K562 (cell line): Measurements from ENCODE around the gene FAM184B. TPM values are rescaled to one million over a fixed set of nuclear protein-coding genes. Genes with fewer than 3 reads are reported as not detected.

Source experiments
- ASH1L ChIP-seq: fragments of 450-650 bp; IDR thresholded peaks from 2 replicates; pipeline ENCODE4 v1.6.1; 2018; ENCODE audit warnings: borderline replicate concordance, mild to moderate bottlenecking, low read depth; ENCODE audit not compliant: partially characterized antibody
- CBFA2T3 ChIP-seq: fragments of 450-650 bp; IDR thresholded peaks from 2 replicates; pipeline ENCODE4 v1.6.1; 2017
- CUX1 ChIP-seq: fragments of 200-800 bp; sonication (Bioruptor generic); IDR thresholded peaks from 2 replicates; pipeline ENCODE4 v1.6.1; 2016; ENCODE audit warnings: missing genetic modification characterization, missing compliant biosample characterization
- ESRRB ChIP-seq: fragments of 250-450 bp; sonication (Bioruptor Pico); IDR thresholded peaks from 2 replicates; pipeline ENCODE4 v1.5.0; 2020; ENCODE audit warnings: mild to moderate bottlenecking, moderate library complexity, borderline replicate concordance
- ETV1 ChIP-seq: fragments of 450-650 bp; conservative IDR thresholded peaks from 2 replicates; pipeline ENCODE4 v1.6.1; 2016; ENCODE audit warnings: missing genetic modification characterization, control low read depth, low read depth, missing compliant biosample characterization
- ETV5 ChIP-seq: sonication (generic); formaldehyde crosslinking; IDR thresholded peaks from 2 replicates; pipeline ENCODE4 v1.4.0; 2020; ENCODE audit warnings: low read depth, mild to moderate bottlenecking, missing genetic modification reagents
- ETV6 ChIP-seq, 3 experiments: fragments of 150-350 bp in 1 of 3; sonication (generic) in 1 of 3; formaldehyde crosslinking in 1 of 3; IDR thresholded peaks; 2 replicates each; pipeline versions ENCODE4 v1.6.1 to v1.8.0; 2014 to 2022; ENCODE audit warnings: borderline replicate concordance in 2 of 3, low read depth in 2 of 3, antibody characterized with exemption in 1 of 3, low read length in 1 of 3, mild to moderate bottlenecking in 1 of 3, missing genetic modification reagents in 1 of 3
- EZH2 ChIP-seq: IDR thresholded peaks from 2 replicates; pipeline ENCODE4 v1.6.1; 2012; ENCODE audit warnings: low read depth, mild to moderate bottlenecking, inconsistent platforms, low read length, borderline replicate concordance
- GATA2 ChIP-seq: sonication (generic); formaldehyde crosslinking; IDR thresholded peaks from 2 replicates; pipeline ENCODE4 v1.4.0; 2020; ENCODE audit warnings: mild to moderate bottlenecking, missing genetic modification reagents
- MYBL2 ChIP-seq, 2 experiments: fragments of 450-650 bp in 1 of 2; sonication (generic) in 1 of 2; formaldehyde crosslinking in 1 of 2; IDR thresholded peaks; 2 replicates each; pipeline versions ENCODE4 v1.6.1 to v1.8.1; 2017 to 2022; ENCODE audit warnings: borderline replicate concordance in 1 of 2, inconsistent platforms in 1 of 2, low read depth in 1 of 2, mild to moderate bottlenecking in 1 of 2, missing genetic modification reagents in 1 of 2, moderate library complexity in 1 of 2
- SNRNP70 ChIP-seq: fragments of 200-400 bp; formaldehyde crosslinking; optimal IDR thresholded peaks from 2 replicates; pipeline ENCODE3; 2017; ENCODE audit warnings: low read depth, low read length
- TEAD2 ChIP-seq: fragments of 450-650 bp; IDR thresholded peaks from 2 replicates; pipeline ENCODE4 v1.6.1; 2016; ENCODE audit warnings: missing genetic modification characterization, control low read depth, missing compliant biosample characterization
- TRIM28 ChIP-seq: fragments of 450-650 bp; IDR thresholded peaks from 2 replicates; pipeline ENCODE4 v1.6.1; 2017
- ZKSCAN1 ChIP-seq: fragments of 150-350 bp; IDR thresholded peaks from 2 replicates; pipeline ENCODE4 v1.6.1; 2016; ENCODE audit warnings: low read depth, low read length
- ZNF175 ChIP-seq: fragments of 200-800 bp; sonication (Bioruptor generic); IDR thresholded peaks from 2 replicates; pipeline ENCODE4 v1.6.1; 2016; ENCODE audit warnings: low read depth, mild to moderate bottlenecking, missing genetic modification characterization, missing compliant biosample characterization
- ZNF277 ChIP-seq: fragments of 250-450 bp; sonication (Bioruptor Pico); IDR thresholded peaks from 2 replicates; pipeline ENCODE4 v1.8.0; 2022; ENCODE audit warnings: inconsistent platforms, mild to moderate bottlenecking, moderate library complexity, borderline replicate concordance
- ZNF3 ChIP-seq: fragments of 250-450 bp; sonication (Bioruptor Pico); IDR thresholded peaks from 2 replicates; pipeline ENCODE4 v1.5.0; 2021; ENCODE audit warnings: mild to moderate bottlenecking, moderate library complexity
- ZNF518B ChIP-seq: fragments of 250-450 bp; sonication (Bioruptor Pico); IDR thresholded peaks from 2 replicates; pipeline ENCODE4 v1.5.0; 2021; ENCODE audit warnings: mild to moderate bottlenecking, moderate library complexity
- polyA plus RNA-seq, 8 experiments: library from polyadenylated mRNA; depleted of rRNA in 4 of 8; stranded (reverse) in 5 of 8; unstranded in 3 of 8; fragments of >200 nt; fragmentation: Nextera tagmentation in 2 of 8; fragmentation: Illumina TruSeq in 1 of 8; extraction: Ambion mirVana in 2 of 8; extraction: Trizol in 1 of 8; gene quantifications; 2 replicates each; pipeline versions ENCODE4 v1.2.1 to v1.2.3, GENCODE V29; 2011 to 2014; ENCODE audit warnings: inconsistent platforms in 1 of 8, missing spikeins in 1 of 8
- total RNA-seq, 7 experiments: library from RNA; depleted of rRNA in 6 of 7; stranded (reverse); fragments of >200 nt in 6 of 7; fragmentation: Illumina TruSeq in 2 of 7; extraction: Trizol in 2 of 7; gene quantifications; 2 replicates each; pipeline versions ENCODE4 v1.2.1 to v1.2.3, GENCODE V29; 2011 to 2021; ENCODE audit warnings: low replicate concordance in 1 of 7

Gene FAM184B
- total and polyA plus RNA-seq, 9 of the 15 experiments (the other 6 are each of a cell fraction or from before 2014, with no cell fraction given), result not detected

- TF ChIP-seq CUX1 (no peak), CBFA2T3 (peak; percentile 97), ETV1 (tag) (0 out of 2 replicates have a peak, but pooled peaks have one; percentile 21), ASH1L (no peak), TEAD2 (tag) (no peak), EZH2 (no peak), MYBL2 (IDR thresholded peaks at IDR 0.05; ENCODE audit: low read depth) (no peak), MYBL2 (CRISPR knock-in tag; IDR thresholded peaks at IDR 0.05; ENCODE audit: borderline replicate concordance) (no peak), ZNF3 (CRISPR knock-in tag) (no peak), ESRRB (CRISPR knock-in tag) (no peak), ZNF175 (CRISPR knock-in tag) (0 out of 2 replicates have a peak, but pooled peaks have one; percentile 29), ZNF277 (CRISPR knock-in tag) (no peak), ZNF518B (no peak), GATA2 (CRISPR knock-in tag) (peak; percentile 86), ETV5 (CRISPR knock-in tag) (no peak), ZKSCAN1 (0 out of 2 replicates have a peak, but pooled peaks have one; percentile 31), ETV6 (IDR thresholded peaks at IDR 0.05; ENCODE audit: borderline replicate concordance in 1 of 2, low read depth in 2 of 2, low read length in 1 of 2) (no peak), ETV6 (CRISPR knock-in tag; IDR thresholded peaks at IDR 0.05; ENCODE audit: borderline replicate concordance) (no peak), SNRNP70 (no peak), TRIM28 (no peak)
These were observed 111.0 kb downstream of the FAM184B start (continued) for GRCh38 chr4:17670423-17670822.
